Neural progenitor cell (in vitro differentiated cells): ENCODE data around the gene SPATA17.

Experiments
- CTCF ChIP-seq: fragments of 200-600 bp; sonication (generic); IDR thresholded peaks from 2 replicates; pipeline ENCODE4 v1.5.1; 2017; ENCODE audit warnings: antibody characterized with exemption, mild to moderate bottlenecking
- EZH2 ChIP-seq: fragments of 200-600 bp; sonication (generic); IDR thresholded peaks from 2 replicates; pipeline ENCODE4 v1.6.1; 2017; ENCODE audit warnings: antibody characterized with exemption, mild to moderate bottlenecking, moderate library complexity

- TF ChIP-seq CTCF (no peak), EZH2 (no peak)
Measured at GRCh38 chr1:217769768-217770167, 138.6 kb downstream of the SPATA17 start.
